ENCODE measurements around the gene NRXN2. TPM values are rescaled to one million over a fixed set of nuclear protein-coding genes. Genes with fewer than 3 reads are reported as not detected.

The NRXN2 gene
- total RNA-seq, 1 experiment from 2014 or later: not detected

- H3K4me3 Mint-ChIP-seq (ENCODE audit: unreplicated experiment): no peak overlapping the region
- intact Hi-C loops (cut with micrococcal nuclease): no loop called here
- H3K36me3 Mint-ChIP-seq (ENCODE audit: insufficient read depth, unreplicated experiment): no peaks in the 10 kb centered on the region
- no peak overlapping the region for H3K27ac Mint-ChIP-seq (ENCODE audit: low read depth, unreplicated experiment)
- H3K9me3 Mint-ChIP-seq (ENCODE audit: unreplicated experiment): no peaks in the 10 kb centered on the region
- peaks cover 8% of the 10 kb centered on the region for H3K4me1 Mint-ChIP-seq (ENCODE audit: insufficient read depth, unreplicated experiment)
- no TSS peak for BruUV-seq (replicated peaks)
- POLR2A ChIA-PET: no interaction called here
- CTCF ChIA-PET: interaction anchor here (0.5 to 3.6 kb wide), 14 partner anchors 9 to 947 kb away, joined by 3 to 20 read pairs (median 4); partner anchors contain the start of gene PYGM
- no peak for DNase-seq (ENCODE audit: unreplicated experiment)
- peaks cover 57% of the 10 kb centered on the region for H3K27me3 Mint-ChIP-seq (ENCODE audit: insufficient read depth, unreplicated experiment)
- TF ChIP-seq, protein P1, sequence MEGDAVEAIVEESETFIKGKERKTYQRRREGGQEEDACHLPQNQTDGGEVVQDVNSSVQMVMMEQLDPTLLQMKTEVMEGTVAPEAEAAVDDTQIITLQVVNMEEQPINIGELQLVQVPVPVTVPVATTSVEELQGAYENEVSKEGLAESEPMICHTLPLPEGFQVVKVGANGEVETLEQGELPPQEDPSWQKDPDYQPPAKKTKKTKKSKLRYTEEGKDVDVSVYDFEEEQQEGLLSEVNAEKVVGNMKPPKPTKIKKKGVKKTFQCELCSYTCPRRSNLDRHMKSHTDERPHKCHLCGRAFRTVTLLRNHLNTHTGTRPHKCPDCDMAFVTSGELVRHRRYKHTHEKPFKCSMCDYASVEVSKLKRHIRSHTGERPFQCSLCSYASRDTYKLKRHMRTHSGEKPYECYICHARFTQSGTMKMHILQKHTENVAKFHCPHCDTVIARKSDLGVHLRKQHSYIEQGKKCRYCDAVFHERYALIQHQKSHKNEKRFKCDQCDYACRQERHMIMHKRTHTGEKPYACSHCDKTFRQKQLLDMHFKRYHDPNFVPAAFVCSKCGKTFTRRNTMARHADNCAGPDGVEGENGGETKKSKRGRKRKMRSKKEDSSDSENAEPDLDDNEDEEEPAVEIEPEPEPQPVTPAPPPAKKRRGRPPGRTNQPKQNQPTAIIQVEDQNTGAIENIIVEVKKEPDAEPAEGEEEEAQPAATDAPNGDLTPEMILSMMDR (IDR thresholded peaks at IDR 0.05; ENCODE audit: unreplicated experiment): no peak
Observed at GRCh38 chr11:64742087-64742888, 19.3 kb upstream of the NRXN2 start.

DNA sequence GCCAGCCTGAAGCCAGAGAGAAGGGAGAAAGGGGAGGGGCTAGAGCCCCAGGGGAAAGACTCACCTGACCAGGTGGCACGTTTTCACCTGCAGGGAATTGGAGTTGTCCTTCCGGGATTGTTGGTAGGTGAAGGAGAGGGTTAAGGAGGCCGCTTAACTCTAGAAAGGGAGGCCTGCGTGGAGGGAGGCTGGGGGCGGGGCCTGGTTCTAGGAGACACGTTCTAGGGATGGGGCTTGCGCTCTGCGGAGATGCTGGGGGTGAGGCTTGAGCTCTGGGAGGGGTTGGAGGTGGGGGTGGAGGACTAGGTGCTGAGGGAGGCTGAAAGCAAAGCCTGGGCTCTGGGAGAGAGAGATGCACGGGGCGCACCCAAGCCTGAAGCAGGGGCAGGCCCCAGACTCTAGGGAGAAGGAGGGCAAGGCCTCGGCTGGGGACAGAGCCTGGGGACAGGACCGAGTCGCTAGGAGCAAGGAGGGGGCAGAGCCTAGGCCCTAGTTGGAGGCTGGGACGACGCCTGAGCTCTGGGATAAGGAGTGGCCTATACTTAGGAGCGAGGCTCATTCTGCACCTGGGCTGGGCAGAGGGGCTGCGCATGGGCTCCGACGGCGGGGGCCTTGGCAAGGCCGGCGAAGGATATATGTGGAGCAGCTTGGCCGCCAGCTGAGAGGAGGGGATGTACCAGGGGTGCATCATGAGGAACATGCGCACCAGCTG is 18.5 kb upstream of the NRXN2 start:
- Mint-ChIP-seq H3K9me3 (ENCODE audit: unreplicated experiment) (no peaks in the 10 kb centered on the region), H3K4me3 (ENCODE audit: unreplicated experiment) (no peak overlapping the region), H3K4me1 (ENCODE audit: insufficient read depth, unreplicated experiment) (peaks cover 8% of the 10 kb centered on the region), H3K36me3 (ENCODE audit: insufficient read depth, unreplicated experiment) (no peaks in the 10 kb centered on the region), H3K27ac (ENCODE audit: low read depth, unreplicated experiment) (no peak overlapping the region), H3K27me3 (ENCODE audit: insufficient read depth, unreplicated experiment) (peaks cover 65% of the 10 kb centered on the region)
- DNase-seq (ENCODE audit: unreplicated experiment): no peak
- POLR2A ChIA-PET: no interaction called here
- CTCF ChIA-PET: interaction anchor here (0.5 to 3.6 kb wide), 11 partner anchors 8 to 948 kb away, joined by 3 to 20 read pairs (median 4); partner anchors contain the start of gene PYGM
- TF ChIP-seq, protein P1 (IDR thresholded peaks at IDR 0.05; ENCODE audit: unreplicated experiment): no peak
- intact Hi-C loops (cut with micrococcal nuclease): no loop called here
- BruUV-seq (replicated peaks): no TSS peak

DNA sequence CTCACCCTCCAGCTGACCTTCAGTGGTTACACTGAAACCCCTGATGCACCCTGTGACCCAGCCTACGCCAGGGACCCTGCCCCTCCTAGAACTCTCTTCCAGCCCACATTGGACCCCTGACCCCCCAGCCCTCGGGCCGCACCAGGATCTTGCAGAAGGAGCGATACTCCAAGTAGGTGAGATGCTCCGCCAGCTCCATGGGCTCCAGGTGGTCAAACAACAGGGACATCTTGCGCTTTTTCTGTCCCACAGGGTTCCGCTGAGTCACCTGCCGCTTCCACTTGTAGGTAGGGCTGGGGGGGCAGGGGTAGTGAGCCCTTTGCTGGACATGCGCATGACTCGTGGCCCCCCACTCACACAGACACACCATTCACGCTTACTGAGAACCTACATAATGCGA is 16.9 kb upstream of the NRXN2 start:
- H3K9me3 Mint-ChIP-seq (ENCODE audit: unreplicated experiment): no peaks in the 10 kb centered on the region

More for the DNA sequence above, 16.9 kb upstream of the NRXN2 start:
- TF ChIP-seq, protein P1 (IDR thresholded peaks at IDR 0.05; ENCODE audit: unreplicated experiment): no peak
- intact Hi-C loops (cut with micrococcal nuclease): no loop called here
- Mint-ChIP-seq H3K27ac (ENCODE audit: low read depth, unreplicated experiment) (no peak overlapping the region), H3K4me3 (ENCODE audit: unreplicated experiment) (no peak overlapping the region), H3K27me3 (ENCODE audit: insufficient read depth, unreplicated experiment) (peaks cover 81% of the 10 kb centered on the region), H3K36me3 (ENCODE audit: insufficient read depth, unreplicated experiment) (no peaks in the 10 kb centered on the region), H3K4me1 (ENCODE audit: insufficient read depth, unreplicated experiment) (peaks cover 8% of the 10 kb centered on the region)
- no peak for DNase-seq (ENCODE audit: unreplicated experiment)
- POLR2A ChIA-PET: interaction anchor here (0.7 kb wide), 1 partner anchor 36 kb away, joined by 3 read pairs; no protein-coding TSS in a partner anchor
- CTCF ChIA-PET: interaction anchor here (0.7 to 1.7 kb wide), 3 partner anchors 52 to 292 kb away, joined by 3 to 6 read pairs (median 5); no protein-coding TSS in a partner anchor
- BruUV-seq (replicated peaks): no TSS peak

Data from MCF 10A (cell line).